ENCODE data around the gene CCDC78. TPM values are rescaled to one million over a fixed set of nuclear protein-coding genes. Genes with fewer than 3 reads are reported as not detected.

The CCDC78 gene
- polyA plus RNA-seq, 1 donor (not counting 4 experiments of a cell fraction or from before 2014, with no cell fraction given), result 2.5 TPM

DNA sequence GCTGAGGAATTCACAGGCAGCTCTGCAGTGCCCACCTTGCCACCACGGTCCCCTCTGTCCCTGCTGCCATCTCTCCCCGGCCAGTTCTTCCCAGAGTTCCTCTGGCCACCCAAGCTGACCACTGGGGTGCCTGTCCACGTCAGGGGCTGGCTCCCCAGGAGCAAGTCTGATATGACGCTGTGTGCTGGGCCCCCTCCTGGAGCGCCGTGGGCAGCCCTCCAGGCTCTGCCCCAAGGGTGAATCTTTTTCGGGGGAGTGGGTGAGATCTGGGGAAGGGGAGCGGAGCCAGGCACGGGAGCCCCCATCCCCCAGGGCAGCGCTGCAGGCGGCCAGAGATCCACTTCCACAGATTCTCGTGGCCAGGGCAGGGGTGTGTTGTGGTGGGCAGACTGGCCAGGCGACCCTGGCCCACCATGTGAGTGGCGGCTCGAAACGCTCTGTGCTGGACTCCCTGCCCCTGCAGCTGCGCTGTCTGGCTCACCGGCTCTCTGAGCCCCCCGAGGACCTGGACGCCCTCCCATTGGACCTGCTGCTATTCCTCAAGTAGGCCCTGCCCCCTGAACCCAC is 38.0 kb upstream of the CCDC78 start:
- Histone ChIP-seq H3K4me3 (ENCODE audit: control insufficient read depth in 2 of 3, extremely low read depth in 1 of 3, insufficient read depth in 2 of 3, low read depth in 1 of 3, low read length in 3 of 3) (no peak overlapping the region), H3K9me3 (ENCODE audit: control insufficient read depth, low read depth, low read length) (no peaks in the 10 kb centered on the region), H3K4me1 (ENCODE audit: control insufficient read depth, extremely low read depth, insufficient read depth, low read length) (peaks cover 27% of the 10 kb centered on the region), H3K9ac (ENCODE audit: control insufficient read depth, extremely low read depth, insufficient read depth, low read length) (no peak overlapping the region), H2AFZ (ENCODE audit: control insufficient read depth, low read length) (no peak overlapping the region), H3K9me1 (ENCODE audit: control insufficient read depth, extremely low read depth, insufficient read depth, low read length) (no peaks in the 10 kb centered on the region), H3K4me2 (ENCODE audit: control insufficient read depth, extremely low read depth, insufficient read depth, low read depth, low read length) (no peak overlapping the region), H3K27me3 (ENCODE audit: control insufficient read depth, extremely low read depth, insufficient read depth, low read length) (peaks cover 3% of the 10 kb centered on the region), H3K27ac (ENCODE audit: control insufficient read depth, insufficient read depth, low read length) (no peak overlapping the region), H3K79me2 (ENCODE audit: control insufficient read depth, insufficient read depth, low read length) (no peaks in the 10 kb centered on the region), H3K36me3 (ENCODE audit: control insufficient read depth in 2 of 2, extremely low read depth in 1 of 2, insufficient read depth in 2 of 2, low read length in 2 of 2) (no peaks in the 10 kb centered on the region), H4K20me1 (ENCODE audit: control insufficient read depth, extremely low read depth, insufficient read depth, low read length) (no peaks in the 10 kb centered on the region)
- dilution Hi-C loops (cut with MboI; ENCODE audit: extremely low pct_ligation_motif_present, low sequenced_read_pairs), result no loop called here
- no peak for DNase-seq (ENCODE audit: low read depth, low spot score)
- TF ChIP-seq EZH2 (IDR thresholded peaks at IDR 0.05; ENCODE audit: low read length), result no peak
- TF ChIP-seq, protein P1, sequence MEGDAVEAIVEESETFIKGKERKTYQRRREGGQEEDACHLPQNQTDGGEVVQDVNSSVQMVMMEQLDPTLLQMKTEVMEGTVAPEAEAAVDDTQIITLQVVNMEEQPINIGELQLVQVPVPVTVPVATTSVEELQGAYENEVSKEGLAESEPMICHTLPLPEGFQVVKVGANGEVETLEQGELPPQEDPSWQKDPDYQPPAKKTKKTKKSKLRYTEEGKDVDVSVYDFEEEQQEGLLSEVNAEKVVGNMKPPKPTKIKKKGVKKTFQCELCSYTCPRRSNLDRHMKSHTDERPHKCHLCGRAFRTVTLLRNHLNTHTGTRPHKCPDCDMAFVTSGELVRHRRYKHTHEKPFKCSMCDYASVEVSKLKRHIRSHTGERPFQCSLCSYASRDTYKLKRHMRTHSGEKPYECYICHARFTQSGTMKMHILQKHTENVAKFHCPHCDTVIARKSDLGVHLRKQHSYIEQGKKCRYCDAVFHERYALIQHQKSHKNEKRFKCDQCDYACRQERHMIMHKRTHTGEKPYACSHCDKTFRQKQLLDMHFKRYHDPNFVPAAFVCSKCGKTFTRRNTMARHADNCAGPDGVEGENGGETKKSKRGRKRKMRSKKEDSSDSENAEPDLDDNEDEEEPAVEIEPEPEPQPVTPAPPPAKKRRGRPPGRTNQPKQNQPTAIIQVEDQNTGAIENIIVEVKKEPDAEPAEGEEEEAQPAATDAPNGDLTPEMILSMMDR (optimal IDR thresholded peaks at IDR 0.05 in 1 of 3, IDR thresholded peaks at IDR 0.05 in 1 of 3, conservative IDR thresholded peaks at IDR 0.05 in 1 of 3; ENCODE audit: extremely low read depth in 1 of 3, insufficient read depth in 2 of 3, low read length in 3 of 3), result no peak
- FAIRE-seq, result no peak

DNA sequence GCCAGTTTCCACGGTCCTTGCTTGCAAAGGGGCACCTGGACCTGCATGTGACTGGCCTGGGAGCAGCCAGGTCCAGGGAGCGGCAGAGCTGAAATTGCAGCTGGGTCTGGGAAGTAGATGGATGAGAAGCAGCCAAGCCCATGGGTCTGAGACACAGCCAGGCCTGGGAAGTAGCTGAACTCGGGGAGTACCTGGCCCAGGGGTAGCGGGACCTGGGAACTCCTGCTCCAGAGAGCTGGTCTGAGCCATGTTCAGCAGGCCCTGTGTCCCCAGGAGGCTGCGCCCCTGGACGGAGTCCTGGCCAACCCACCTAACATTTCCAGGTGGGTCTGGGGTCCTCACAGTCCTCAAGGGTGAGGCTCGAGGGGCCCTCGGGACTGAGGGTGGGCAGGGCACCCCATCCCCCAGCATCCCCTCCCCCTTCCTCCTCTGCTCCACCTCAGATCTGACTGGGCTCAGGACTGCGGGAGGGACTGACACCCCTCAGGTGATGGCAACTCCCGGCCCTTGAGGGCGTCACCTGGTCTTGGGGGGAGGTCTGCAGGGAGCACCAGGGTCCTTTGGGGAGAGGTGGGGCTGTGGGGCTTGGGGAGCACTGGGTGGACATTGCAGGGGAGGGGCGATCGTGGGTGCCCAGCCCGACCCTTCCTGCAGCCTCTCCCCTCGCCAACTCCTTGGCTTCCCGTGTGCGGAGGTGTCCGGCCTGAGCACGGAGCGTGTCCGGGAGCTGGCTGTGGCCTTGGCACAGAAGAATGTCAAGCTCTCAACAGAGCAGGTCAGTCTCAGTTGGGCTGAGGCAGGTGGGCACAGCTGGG is 37.3 kb upstream of the CCDC78 start:
- no peak for TF ChIP-seq EZH2 (IDR thresholded peaks at IDR 0.05; ENCODE audit: low read length)
- TF ChIP-seq, protein P1 (optimal IDR thresholded peaks at IDR 0.05 in 1 of 3, IDR thresholded peaks at IDR 0.05 in 1 of 3, conservative IDR thresholded peaks at IDR 0.05 in 1 of 3; ENCODE audit: extremely low read depth in 1 of 3, insufficient read depth in 2 of 3, low read length in 3 of 3), result no peak
- Histone ChIP-seq H3K9me3 (ENCODE audit: control insufficient read depth, low read depth, low read length) (no peaks in the 10 kb centered on the region), H3K27ac (ENCODE audit: control insufficient read depth, insufficient read depth, low read length) (no peak overlapping the region), H3K4me3 (ENCODE audit: control insufficient read depth in 2 of 3, extremely low read depth in 1 of 3, insufficient read depth in 2 of 3, low read depth in 1 of 3, low read length in 3 of 3) (no peak overlapping the region), H2AFZ (ENCODE audit: control insufficient read depth, low read length) (no peak overlapping the region), H3K36me3 (ENCODE audit: control insufficient read depth in 2 of 2, extremely low read depth in 1 of 2, insufficient read depth in 2 of 2, low read length in 2 of 2) (no peaks in the 10 kb centered on the region), H3K27me3 (ENCODE audit: control insufficient read depth, extremely low read depth, insufficient read depth, low read length) (peaks cover 3% of the 10 kb centered on the region), H3K9me1 (ENCODE audit: control insufficient read depth, extremely low read depth, insufficient read depth, low read length) (no peaks in the 10 kb centered on the region), H3K4me2 (ENCODE audit: control insufficient read depth, extremely low read depth, insufficient read depth, low read depth, low read length) (no peak overlapping the region), H3K4me1 (ENCODE audit: control insufficient read depth, extremely low read depth, insufficient read depth, low read length) (peaks cover 27% of the 10 kb centered on the region), H3K79me2 (ENCODE audit: control insufficient read depth, insufficient read depth, low read length) (no peaks in the 10 kb centered on the region), H3K9ac (ENCODE audit: control insufficient read depth, extremely low read depth, insufficient read depth, low read length) (no peak overlapping the region), H4K20me1 (ENCODE audit: control insufficient read depth, extremely low read depth, insufficient read depth, low read length) (no peaks in the 10 kb centered on the region)
- DNase-seq (ENCODE audit: low read depth, low spot score), result no peak
- dilution Hi-C loops (cut with MboI; ENCODE audit: extremely low pct_ligation_motif_present, low sequenced_read_pairs), result no loop called here
- no peak for FAIRE-seq
